Measurements from ENCODE around the gene CRADD. TPM values are rescaled to one million over a fixed set of nuclear protein-coding genes. Genes with fewer than 3 reads are reported as not detected.

Gene CRADD
- polyA plus RNA-seq, 1 of the 3 experiments (the other 2 are of a cell fraction), result 13.6 TPM

DNA sequence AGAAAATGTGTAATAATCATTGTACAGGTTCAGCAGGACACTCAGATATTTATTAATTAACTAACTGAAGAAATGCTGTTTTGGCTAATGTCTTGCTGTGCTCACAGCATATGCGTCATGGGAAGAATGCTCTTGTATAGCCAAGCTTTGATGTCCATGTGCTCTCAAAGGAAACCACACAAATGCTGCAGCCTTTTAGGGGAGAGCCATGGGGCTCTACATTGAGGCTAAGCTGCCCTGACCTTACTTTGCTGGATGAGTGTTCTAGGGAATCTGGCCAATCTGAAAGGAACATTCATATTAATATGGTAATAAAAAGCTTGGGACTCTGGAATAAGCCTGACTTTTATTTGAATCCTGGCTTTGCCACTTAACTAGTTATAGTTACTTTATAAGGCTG is 9.5 kb upstream of the CRADD start:
- Histone ChIP-seq H3K36me3 (replicated peaks in 1 of 2; ENCODE audit: control insufficient read depth in 1 of 2, insufficient read depth in 2 of 2, low read length in 1 of 2) (no peaks in the 10 kb centered on the region), H2AFZ (ENCODE audit: low read depth) (no peak overlapping the region), H4K20me1 (ENCODE audit: insufficient read depth) (no peaks in the 10 kb centered on the region), H3K4me1 (ENCODE audit: control insufficient read depth in 1 of 2, insufficient read depth in 2 of 2, low read depth in 1 of 2, low read length in 1 of 2) (no peaks in the 10 kb centered on the region), H3K79me2 (ENCODE audit: insufficient read depth) (no peaks in the 10 kb centered on the region), H3K27ac (ENCODE audit: low read depth in 2 of 2, low read length in 1 of 2) (no peak overlapping the region), H3K4me2 (no peak overlapping the region), H3K4me3 (ENCODE audit: low read depth in 2 of 2, low read length in 1 of 2) (no peak overlapping the region), H3K9me3 (no peaks in the 10 kb centered on the region), H3F3A (replicated peaks; ENCODE audit: insufficient read depth) (peaks cover 7% of the 10 kb centered on the region), H3K9ac (no peak overlapping the region), H3K27me3 (ENCODE audit: insufficient read depth) (no peaks in the 10 kb centered on the region), H3K9me2 (no peaks in the 10 kb centered on the region)
- no peak for DNase-seq
- WGBS (ENCODE audit: low lambda C conversion rate), result 89% methylated on average over 1 of the region's 1 CpG
- POLR2A ChIA-PET, result no interaction called here
- CTCF ChIA-PET, result no interaction called here
- TF ChIP-seq SMC3 (IDR thresholded peaks at IDR 0.05; ENCODE audit: low read depth, low read length), result no peak
- no peak for TF ChIP-seq NFIC (IDR thresholded peaks at IDR 0.05; ENCODE audit: borderline replicate concordance)
- TF ChIP-seq TAF1 (IDR thresholded peaks at IDR 0.05; ENCODE audit: borderline replicate concordance, low read depth, low read length), result no peak
- no peak for TF ChIP-seq RCOR1 (IDR thresholded peaks at IDR 0.05; ENCODE audit: low read length)
- no peak for TF ChIP-seq GABPA (IDR thresholded peaks at IDR 0.05; ENCODE audit: low read depth)

- Histone ChIP-seq H2AFZ (ENCODE audit: low read depth) (no peak overlapping the region), H3K79me2 (ENCODE audit: insufficient read depth) (no peaks in the 10 kb centered on the region), H3F3A (replicated peaks; ENCODE audit: insufficient read depth) (peaks cover 7% of the 10 kb centered on the region), H3K27ac (ENCODE audit: low read depth in 2 of 2, low read length in 1 of 2) (no peak overlapping the region), H3K36me3 (replicated peaks in 1 of 2; ENCODE audit: control insufficient read depth in 1 of 2, insufficient read depth in 2 of 2, low read length in 1 of 2) (no peaks in the 10 kb centered on the region), H3K4me3 (ENCODE audit: low read depth in 2 of 2, low read length in 1 of 2) (no peak overlapping the region), H3K9ac (no peak overlapping the region), H3K4me1 (ENCODE audit: control insufficient read depth in 1 of 2, insufficient read depth in 2 of 2, low read depth in 1 of 2, low read length in 1 of 2) (no peaks in the 10 kb centered on the region), H4K20me1 (ENCODE audit: insufficient read depth) (no peaks in the 10 kb centered on the region), H3K27me3 (ENCODE audit: insufficient read depth) (no peaks in the 10 kb centered on the region), H3K4me2 (no peak overlapping the region), H3K9me2 (no peaks in the 10 kb centered on the region), H3K9me3 (no peaks in the 10 kb centered on the region)
- TF ChIP-seq POLR2AphosphoS5 (IDR thresholded peaks at IDR 0.05; ENCODE audit: low read depth, low read length) (no peak), MAX (IDR thresholded peaks at IDR 0.05; ENCODE audit: low read depth) (no peak), MXI1 (IDR thresholded peaks at IDR 0.05; ENCODE audit: low read depth, low read length) (no peak), YY1 (IDR thresholded peaks at IDR 0.05; ENCODE audit: low read depth) (no peak), TCF12 (IDR thresholded peaks at IDR 0.05) (no peak), FOXJ3 (CRISPR knock-in tag; IDR thresholded peaks at IDR 0.05) (no peak), FOXM1 (IDR thresholded peaks at IDR 0.05; ENCODE audit: low read depth) (no peak)
- DNase-seq, result no peak
- CTCF ChIA-PET, result no interaction called here
- 85% methylated on average over 5 of the region's 5 CpGs for WGBS (ENCODE audit: low lambda C conversion rate)
- POLR2A ChIA-PET, result no interaction called here
These were observed 8.2 kb upstream of the CRADD start for GRCh38 chr12:93668919-93669418.

- H3K9me2 ChIP-seq, result no peaks in the 10 kb centered on the region
- no peaks in the 10 kb centered on the region for H4K20me1 ChIP-seq (ENCODE audit: insufficient read depth)
- no peak overlapping the region for H2AFZ ChIP-seq (ENCODE audit: low read depth)
- no peaks in the 10 kb centered on the region for H3K79me2 ChIP-seq (ENCODE audit: insufficient read depth)
- POLR2A ChIA-PET, result no interaction called here
- TF ChIP-seq ELF1 (IDR thresholded peaks at IDR 0.05), result no peak
- TF ChIP-seq YY1 (IDR thresholded peaks at IDR 0.05; ENCODE audit: low read depth), result no peak
- TF ChIP-seq CHD2 (IDR thresholded peaks at IDR 0.05; ENCODE audit: low read length, partially characterized antibody), result no peak
- no peak for TF ChIP-seq IRF3 (IDR thresholded peaks at IDR 0.05; ENCODE audit: low read depth, low read length)
- H3F3A ChIP-seq (replicated peaks; ENCODE audit: insufficient read depth), result peaks cover 7% of the 10 kb centered on the region
- no peak overlapping the region for H3K27ac ChIP-seq (ENCODE audit: low read depth in 2 of 2, low read length in 1 of 2)
- CTCF ChIA-PET, result no interaction called here
- no peak overlapping the region for H3K9ac ChIP-seq
- H3K9me3 ChIP-seq, result no peaks in the 10 kb centered on the region
- H3K27me3 ChIP-seq (ENCODE audit: insufficient read depth), result no peaks in the 10 kb centered on the region
- H3K4me1 ChIP-seq (ENCODE audit: control insufficient read depth in 1 of 2, insufficient read depth in 2 of 2, low read depth in 1 of 2, low read length in 1 of 2), result no peaks in the 10 kb centered on the region
- H3K36me3 ChIP-seq (replicated peaks in 1 of 2; ENCODE audit: control insufficient read depth in 1 of 2, insufficient read depth in 2 of 2, low read length in 1 of 2), result no peaks in the 10 kb centered on the region
- 80% methylated on average over 3 of the region's 3 CpGs for WGBS (ENCODE audit: low lambda C conversion rate)
- no peak overlapping the region for H3K4me2 ChIP-seq
- no peak for DNase-seq
- no peak overlapping the region for H3K4me3 ChIP-seq (ENCODE audit: low read depth in 2 of 2, low read length in 1 of 2)
These were observed 7.7 kb upstream of the CRADD start for GRCh38 chr12:93669452-93669851.
